Measurements from ENCODE around the gene SERHL2.
"Not testable (repeated sequence)": the region's sequence is repeated elsewhere in the genome, so short reads cannot be mapped to it uniquely, and the experiment has no call there.

DNA sequence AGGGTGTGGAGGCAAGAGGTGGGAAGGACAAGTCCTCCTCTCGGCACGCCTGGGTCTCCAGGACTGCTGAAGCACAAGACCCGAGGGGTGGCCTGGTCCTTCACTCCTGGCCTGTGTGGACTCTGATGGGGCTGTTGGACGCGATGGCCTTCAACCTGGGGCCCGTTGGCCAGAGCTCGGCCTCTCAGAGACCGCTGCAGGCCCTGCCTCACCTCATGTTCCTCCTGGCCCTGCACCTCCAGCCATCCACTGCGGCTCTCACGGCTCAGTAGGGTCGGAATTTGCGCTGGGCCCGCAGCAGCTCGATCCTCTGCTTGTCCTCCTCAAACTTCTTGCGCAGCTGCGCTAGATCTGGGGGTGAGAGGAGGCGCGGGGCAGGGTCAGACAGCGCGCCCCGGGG is 20.7 kb downstream of the SERHL2 start:
- TF ChIP-seq, protein P1, sequence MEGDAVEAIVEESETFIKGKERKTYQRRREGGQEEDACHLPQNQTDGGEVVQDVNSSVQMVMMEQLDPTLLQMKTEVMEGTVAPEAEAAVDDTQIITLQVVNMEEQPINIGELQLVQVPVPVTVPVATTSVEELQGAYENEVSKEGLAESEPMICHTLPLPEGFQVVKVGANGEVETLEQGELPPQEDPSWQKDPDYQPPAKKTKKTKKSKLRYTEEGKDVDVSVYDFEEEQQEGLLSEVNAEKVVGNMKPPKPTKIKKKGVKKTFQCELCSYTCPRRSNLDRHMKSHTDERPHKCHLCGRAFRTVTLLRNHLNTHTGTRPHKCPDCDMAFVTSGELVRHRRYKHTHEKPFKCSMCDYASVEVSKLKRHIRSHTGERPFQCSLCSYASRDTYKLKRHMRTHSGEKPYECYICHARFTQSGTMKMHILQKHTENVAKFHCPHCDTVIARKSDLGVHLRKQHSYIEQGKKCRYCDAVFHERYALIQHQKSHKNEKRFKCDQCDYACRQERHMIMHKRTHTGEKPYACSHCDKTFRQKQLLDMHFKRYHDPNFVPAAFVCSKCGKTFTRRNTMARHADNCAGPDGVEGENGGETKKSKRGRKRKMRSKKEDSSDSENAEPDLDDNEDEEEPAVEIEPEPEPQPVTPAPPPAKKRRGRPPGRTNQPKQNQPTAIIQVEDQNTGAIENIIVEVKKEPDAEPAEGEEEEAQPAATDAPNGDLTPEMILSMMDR (IDR thresholded peaks at IDR 0.05): not testable (repeated sequence)
- not testable (repeated sequence) for TF ChIP-seq EZH2phosphoT487, EZH2 (IDR thresholded peaks at IDR 0.05)

Data from neural progenitor cell (in vitro differentiated cells).